IPS-18c (cell line): Measurements from ENCODE around the gene CHRNB1.

ENCODE experiments used
- H3K4me3 ChIP-seq: 2 replicates; pipeline ENCODE4 v1.7.0; 2013; ENCODE audit warnings: low read depth, mild to moderate bottlenecking, low read length, moderate library complexity; ENCODE audit not compliant: insufficient read depth
- H3K9me3 ChIP-seq: one replicate; pipeline ENCODE4 v1.6.1; 2013; ENCODE audit warnings: mild to moderate bottlenecking, low read length, moderate library complexity; ENCODE audit not compliant: control insufficient read depth, insufficient read depth

Gene CHRNB1

DNA sequence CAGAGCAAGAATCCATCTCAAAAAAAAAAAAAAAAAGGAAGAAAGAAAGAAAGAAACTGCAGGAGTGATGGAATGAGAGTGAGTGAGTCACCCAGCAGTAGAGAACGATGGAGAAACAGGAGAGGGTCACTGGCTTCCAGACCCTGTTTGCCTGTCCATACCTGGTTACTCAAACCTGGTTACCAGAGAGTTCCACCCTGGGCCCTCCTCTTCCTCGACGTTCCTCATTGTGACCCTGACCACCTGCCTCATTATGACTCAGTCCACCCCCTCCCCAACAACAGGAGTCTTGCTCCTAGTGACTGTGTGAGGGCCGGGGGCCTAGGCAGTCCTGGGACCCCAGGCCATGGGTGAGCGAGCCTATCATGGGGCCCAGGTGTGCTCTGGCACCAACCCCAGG, 16.3 kb upstream of the CHRNB1 start, which contains the start of gene SPEM3:
Gene SPEM3 (plus strand): TSS at position 301 of the 400 bp plus-strand sequence. CDS start 46 bp downstream, at position 347.
- Histone ChIP-seq H3K4me3 (no peak within 1 kb of the TSS), H3K9me3 (no peaks in the 10 kb centered on the region)

- no peaks in the 10 kb centered on the region for H3K9me3 ChIP-seq
- no peak overlapping the region for H3K4me3 ChIP-seq
Observed at GRCh38 chr17:7429722-7430121, 15.1 kb upstream of the CHRNB1 start.

DNA sequence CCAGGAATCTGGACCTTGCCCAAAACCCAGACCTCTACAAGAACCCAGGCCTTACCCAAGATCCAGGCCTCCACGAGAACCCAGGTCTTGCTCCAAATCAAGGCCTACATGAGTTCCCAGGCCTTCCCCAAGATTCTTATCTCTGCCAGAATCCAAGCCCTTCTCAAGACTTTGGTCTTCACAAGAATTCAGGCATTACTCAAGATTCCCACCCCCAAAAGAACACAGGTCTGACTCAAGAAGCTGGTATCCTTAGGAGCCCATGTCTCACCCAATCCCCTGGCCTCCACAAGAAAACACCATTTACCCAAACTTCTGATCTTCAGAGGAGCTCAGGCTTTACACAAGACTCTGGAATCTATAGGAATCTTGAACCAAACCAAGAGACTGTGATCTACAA, 13.6 kb upstream of the CHRNB1 start:
- Histone ChIP-seq H3K4me3 (no peak overlapping the region), H3K9me3 (no peaks in the 10 kb centered on the region)

- H3K4me3 ChIP-seq, result no peak overlapping the region
- H3K9me3 ChIP-seq, result no peaks in the 10 kb centered on the region
Observed at GRCh38 chr17:7432296-7432695, 12.6 kb upstream of the CHRNB1 start.

GRCh38 chr17:7435676-7436555, 8.9 kb upstream of the CHRNB1 start:
- Histone ChIP-seq H3K9me3 (no peaks in the 10 kb centered on the region), H3K4me3 (peak overlapping the region; percentile 75)

GRCh38 chr17:7436556-7437368, 8.1 kb upstream of the CHRNB1 start:
- H3K9me3 ChIP-seq, result no peaks in the 10 kb centered on the region

GRCh38 chr17:7437369-7437863, 7.4 kb upstream of the CHRNB1 start:
- no peaks in the 10 kb centered on the region for H3K9me3 ChIP-seq
- peak overlapping the region; percentile 75 for H3K4me3 ChIP-seq

More at GRCh38 chr17:7436556-7437368, 8.1 kb upstream of the CHRNB1 start:
- peak overlapping the region; percentile 75 for H3K4me3 ChIP-seq

- Histone ChIP-seq H3K9me3 (no peaks in the 10 kb centered on the region), H3K4me3 (peak overlapping the region; percentile 75)
Observed at GRCh38 chr17:7437950-7438614, 6.8 kb upstream of the CHRNB1 start.

DNA sequence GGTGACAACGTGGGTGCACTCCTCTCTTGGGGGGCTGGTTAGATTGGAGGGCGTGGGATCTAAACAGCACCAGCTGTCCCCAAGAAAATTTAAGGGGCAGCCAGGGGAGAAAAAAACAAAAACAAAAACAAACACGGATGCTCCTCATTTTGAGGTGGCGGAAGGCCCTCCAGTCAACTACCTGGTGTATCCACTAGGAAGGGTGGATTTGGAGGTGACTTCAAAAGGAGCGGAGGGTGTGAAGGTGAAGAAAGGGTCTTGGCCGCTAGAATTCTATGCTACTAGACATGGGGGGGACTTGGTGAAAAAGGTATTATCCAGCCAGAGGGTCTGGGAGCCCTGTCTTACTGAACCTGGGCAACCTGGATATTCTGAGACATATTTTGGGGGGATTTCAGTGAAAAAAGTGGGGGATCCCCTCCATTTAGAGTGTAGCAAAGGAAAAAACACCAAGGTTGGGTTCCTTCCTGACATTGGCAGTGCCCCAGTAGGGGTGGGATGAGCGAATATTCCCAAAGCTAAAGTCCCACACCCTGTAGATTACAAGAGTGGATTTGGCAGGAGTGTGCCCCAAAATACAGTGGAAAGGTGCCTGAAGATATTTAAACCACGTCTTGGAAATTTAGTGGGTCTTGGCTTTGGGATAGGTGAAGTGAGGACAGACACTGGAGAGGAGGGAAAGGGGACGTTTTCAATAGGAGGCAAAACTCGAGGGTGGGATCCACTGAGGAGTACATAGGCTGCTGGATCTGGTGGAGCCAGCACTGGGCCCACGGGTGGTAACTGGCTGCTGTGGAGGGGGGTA, 6.0 kb upstream of the CHRNB1 start:
- Histone ChIP-seq H3K4me3 (peak overlapping the region; percentile 75), H3K9me3 (no peaks in the 10 kb centered on the region)

- H3K4me3 ChIP-seq, result peak within 1 kb of the TSS; percentile 75
- H3K9me3 ChIP-seq, result no peaks in the 10 kb centered on the region
Observed at GRCh38 chr17:7439462-7440112, 5.3 kb upstream of the CHRNB1 start, which contains the start of gene FGF11. TSS of gene FGF11 (plus strand) at chr17:7439512. CDS start at chr17:7439621, 109 bp downstream.

DNA sequence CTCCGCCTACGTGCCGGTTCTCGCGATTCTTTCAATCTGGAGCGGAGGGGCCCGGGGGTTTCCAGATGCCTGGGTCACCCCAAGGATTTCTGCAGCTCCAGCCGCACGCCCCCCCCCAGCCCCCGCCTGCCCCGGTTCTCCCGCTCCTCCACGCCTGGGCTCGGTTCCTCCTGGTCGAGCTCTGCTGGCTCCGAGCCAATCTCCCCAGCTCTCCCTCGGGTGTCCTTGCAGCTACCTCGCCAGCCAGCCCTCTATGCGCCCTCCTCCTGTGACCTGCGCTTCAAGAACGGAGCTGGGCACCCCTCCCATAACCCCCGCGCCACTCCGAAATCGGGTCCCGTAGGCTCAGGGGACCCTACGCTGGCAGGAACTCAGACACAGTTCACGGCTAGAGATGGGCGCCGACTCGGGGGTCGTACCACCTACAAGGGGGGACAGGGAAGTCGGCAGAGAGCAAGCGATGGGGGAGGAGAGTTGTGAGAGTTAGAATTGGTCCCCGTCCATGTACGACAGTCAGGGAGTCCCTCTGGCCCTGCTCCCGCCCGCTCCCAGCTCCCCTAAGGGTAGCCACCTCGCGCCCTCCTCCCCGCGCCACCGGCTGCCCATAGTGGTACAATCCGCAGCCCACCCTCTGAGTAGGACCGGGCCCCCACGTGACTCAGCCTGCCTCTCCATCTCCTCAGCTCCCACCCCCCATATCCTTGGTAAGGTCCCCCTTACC, 4.6 kb upstream of the CHRNB1 start:
- H3K9me3 ChIP-seq, result no peaks in the 10 kb centered on the region
- H3K4me3 ChIP-seq, result peak overlapping the region; percentile 73

GRCh38 chr17:7440834-7441195, 4.0 kb upstream of the CHRNB1 start:
- Histone ChIP-seq H3K4me3 (peak overlapping the region; percentile 73; the same call in 1 of the 2 replicates), H3K9me3 (no peaks in the 10 kb centered on the region)

GRCh38 chr17:7441266-7441665, 3.6 kb upstream of the CHRNB1 start:
- peak overlapping the region; percentile 73; the same call in 1 of the 2 replicates for H3K4me3 ChIP-seq
- no peaks in the 10 kb centered on the region for H3K9me3 ChIP-seq

DNA sequence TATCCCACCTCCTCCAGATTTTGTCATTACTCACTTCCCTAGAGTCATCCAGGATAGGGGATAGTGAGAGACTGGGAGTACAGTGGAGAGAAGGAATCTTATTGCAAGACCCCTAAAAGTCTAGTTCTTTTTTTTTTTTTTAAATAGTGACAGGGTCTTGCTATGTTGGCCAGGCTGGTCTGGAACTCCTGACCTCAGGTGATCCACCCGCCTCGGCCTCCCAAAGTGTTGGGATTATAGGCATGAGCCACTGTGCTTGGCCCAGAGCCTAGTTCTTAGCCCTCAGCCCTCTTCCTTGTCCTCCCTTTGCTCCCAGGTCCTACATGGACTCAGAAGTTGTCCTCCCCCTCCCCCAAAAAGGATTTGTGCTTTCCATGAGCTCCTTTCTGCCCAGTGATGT, 2.7 kb upstream of the CHRNB1 start:
- H3K4me3 ChIP-seq, result no peak overlapping the region
- no peaks in the 10 kb centered on the region for H3K9me3 ChIP-seq
